ENCODE results near the gene HUS1.
A peak's percentile ranks its signal among the peaks of the same experiment; 100 is the strongest.

The HUS1 gene

DNA sequence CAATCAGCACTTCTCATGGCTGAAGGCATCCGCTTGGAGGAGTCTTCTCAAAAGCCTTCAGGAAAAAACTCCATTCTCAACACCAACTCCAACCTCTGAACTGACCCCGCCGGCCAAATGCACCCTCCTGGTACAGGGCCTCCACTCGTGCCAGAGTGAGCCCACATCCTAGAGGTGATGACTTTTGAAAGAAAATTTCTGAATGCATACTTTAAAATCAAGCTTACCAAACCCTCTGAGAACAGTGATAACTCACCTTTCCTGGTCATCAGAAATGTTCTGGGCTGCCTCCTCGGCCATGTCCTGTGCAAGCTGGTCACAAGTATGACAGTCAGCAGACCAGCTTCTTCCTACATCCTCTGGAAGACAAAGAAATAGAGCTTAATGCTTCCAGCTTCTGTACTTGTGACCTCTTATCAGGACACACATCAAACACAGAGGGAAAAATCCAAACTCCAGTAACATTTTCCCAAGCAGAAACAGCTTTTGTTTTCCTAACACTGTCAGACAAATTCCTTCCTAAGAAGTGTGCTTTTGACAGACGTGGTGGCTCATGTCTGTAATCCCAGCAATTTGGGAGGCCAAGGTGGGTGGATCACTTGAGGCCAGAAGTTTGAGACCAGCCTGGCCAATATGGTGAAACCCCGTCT, 31.1 kb downstream of the HUS1 start, which contains the start of gene PKD1L1:
PKD1L1 (minus strand) TSS at position 326 of the 650 bp plus-strand sequence; CDS start at position 300, 26 bp downstream.
- Histone ChIP-seq H3K79me2 (ENCODE audit: insufficient read depth, low read depth) (no peaks in the 10 kb centered on the region), H3K4me1 (ENCODE audit: low read depth, poor library complexity, severe bottlenecking) (peaks cover 9% of the 10 kb centered on the region), H3K4me3 (IDR thresholded peaks at IDR 0.05; ENCODE audit: insufficient read depth, low read depth, low read length) (no peak within 1 kb of the TSS), H3K4me2 (no peak within 1 kb of the TSS), H3K36me3 (ENCODE audit: insufficient read depth) (no peaks in the 10 kb centered on the region), H4K20me1 (ENCODE audit: insufficient read depth) (no peaks in the 10 kb centered on the region), H3K27me3 (ENCODE audit: insufficient read depth, low read depth) (no peaks in the 10 kb centered on the region), H3K27ac (no peak within 1 kb of the TSS), H3K9ac (no peak within 1 kb of the TSS), H2AFZ (ENCODE audit: low read depth) (no peak within 1 kb of the TSS)
- TF ChIP-seq, protein P1, sequence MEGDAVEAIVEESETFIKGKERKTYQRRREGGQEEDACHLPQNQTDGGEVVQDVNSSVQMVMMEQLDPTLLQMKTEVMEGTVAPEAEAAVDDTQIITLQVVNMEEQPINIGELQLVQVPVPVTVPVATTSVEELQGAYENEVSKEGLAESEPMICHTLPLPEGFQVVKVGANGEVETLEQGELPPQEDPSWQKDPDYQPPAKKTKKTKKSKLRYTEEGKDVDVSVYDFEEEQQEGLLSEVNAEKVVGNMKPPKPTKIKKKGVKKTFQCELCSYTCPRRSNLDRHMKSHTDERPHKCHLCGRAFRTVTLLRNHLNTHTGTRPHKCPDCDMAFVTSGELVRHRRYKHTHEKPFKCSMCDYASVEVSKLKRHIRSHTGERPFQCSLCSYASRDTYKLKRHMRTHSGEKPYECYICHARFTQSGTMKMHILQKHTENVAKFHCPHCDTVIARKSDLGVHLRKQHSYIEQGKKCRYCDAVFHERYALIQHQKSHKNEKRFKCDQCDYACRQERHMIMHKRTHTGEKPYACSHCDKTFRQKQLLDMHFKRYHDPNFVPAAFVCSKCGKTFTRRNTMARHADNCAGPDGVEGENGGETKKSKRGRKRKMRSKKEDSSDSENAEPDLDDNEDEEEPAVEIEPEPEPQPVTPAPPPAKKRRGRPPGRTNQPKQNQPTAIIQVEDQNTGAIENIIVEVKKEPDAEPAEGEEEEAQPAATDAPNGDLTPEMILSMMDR (conservative IDR thresholded peaks at IDR 0.05; ENCODE audit: low read depth, low read length) = no peak

DNA sequence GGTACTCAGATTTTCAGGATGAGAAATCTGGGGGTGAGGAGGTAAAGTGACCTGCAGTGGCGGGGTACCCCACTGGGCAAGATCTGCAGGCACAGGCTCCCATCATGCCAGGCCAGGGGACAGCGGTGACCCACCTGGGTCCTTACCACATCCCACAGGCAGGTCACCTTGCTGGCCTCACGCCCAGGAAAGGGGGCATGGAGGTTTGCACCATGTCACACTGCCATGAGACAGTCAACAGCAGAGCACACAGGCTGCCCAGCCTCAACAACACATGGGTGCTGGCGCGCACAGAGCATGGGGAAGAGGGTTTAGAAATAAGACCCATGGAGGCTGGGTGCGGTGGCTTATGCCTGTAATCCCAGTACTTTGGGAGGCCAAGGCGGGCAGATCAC, 32.1 kb downstream of the HUS1 start:
- Histone ChIP-seq H3K36me3 (ENCODE audit: insufficient read depth) (no peaks in the 10 kb centered on the region), H2AFZ (ENCODE audit: low read depth) (no peak overlapping the region), H3K27me3 (ENCODE audit: insufficient read depth, low read depth) (no peaks in the 10 kb centered on the region), H3K9ac (no peak overlapping the region), H4K20me1 (ENCODE audit: insufficient read depth) (no peaks in the 10 kb centered on the region), H3K4me3 (IDR thresholded peaks at IDR 0.05; ENCODE audit: insufficient read depth, low read depth, low read length) (no peak overlapping the region), H3K4me1 (ENCODE audit: low read depth, poor library complexity, severe bottlenecking) (peaks cover 9% of the 10 kb centered on the region), H3K79me2 (ENCODE audit: insufficient read depth, low read depth) (no peaks in the 10 kb centered on the region), H3K27ac (no peak overlapping the region), H3K4me2 (no peak overlapping the region)
- TF ChIP-seq, protein P1 (conservative IDR thresholded peaks at IDR 0.05; ENCODE audit: low read depth, low read length) = no peak

DNA sequence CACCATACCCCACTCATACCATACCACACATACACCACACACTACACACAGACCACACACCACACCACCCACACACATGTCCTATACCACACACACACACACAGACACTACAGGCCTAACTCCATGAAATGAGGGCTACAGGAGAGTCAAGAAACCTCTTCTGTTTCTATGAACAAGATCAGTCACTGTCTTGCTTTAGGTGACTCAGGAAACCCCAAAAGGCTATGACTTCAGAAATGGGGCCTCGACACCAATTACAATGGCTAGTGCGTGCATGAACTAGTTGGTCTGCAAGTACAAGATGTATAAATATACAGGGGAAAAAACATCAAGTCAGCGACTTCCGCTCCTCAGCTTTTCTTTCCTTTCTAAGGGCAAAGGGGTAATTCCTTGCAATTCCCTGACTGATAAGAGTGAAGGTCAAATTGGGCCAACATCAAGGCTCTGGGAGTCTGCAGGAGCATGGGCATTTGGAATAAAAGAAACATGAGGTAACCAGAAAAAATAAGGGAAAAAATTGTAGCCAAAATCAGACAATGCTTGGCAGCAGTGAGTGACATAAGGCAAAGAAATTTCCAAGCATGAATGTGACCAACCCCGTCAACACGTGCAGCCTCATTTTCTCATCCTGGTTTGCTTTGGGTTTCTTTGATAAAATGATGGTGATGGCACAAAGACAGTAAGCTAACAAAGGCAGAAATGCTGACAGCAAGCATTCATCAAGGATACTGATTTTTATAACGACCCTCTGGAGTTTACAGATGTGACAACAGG, 32.6 kb downstream of the HUS1 start:
- H3K27me3 ChIP-seq (ENCODE audit: insufficient read depth, low read depth) = no peaks in the 10 kb centered on the region
- no peaks in the 10 kb centered on the region for H4K20me1 ChIP-seq (ENCODE audit: insufficient read depth)
- no peaks in the 10 kb centered on the region for H3K36me3 ChIP-seq (ENCODE audit: insufficient read depth)
- no peak overlapping the region for H3K9ac ChIP-seq
- H3K27ac ChIP-seq = no peak overlapping the region
- no peak overlapping the region for H2AFZ ChIP-seq (ENCODE audit: low read depth)
- H3K4me3 ChIP-seq (IDR thresholded peaks at IDR 0.05; ENCODE audit: insufficient read depth, low read depth, low read length) = no peak overlapping the region
- H3K79me2 ChIP-seq (ENCODE audit: insufficient read depth, low read depth) = no peaks in the 10 kb centered on the region
- H3K4me2 ChIP-seq = no peak overlapping the region
- TF ChIP-seq, protein P1 (conservative IDR thresholded peaks at IDR 0.05; ENCODE audit: low read depth, low read length) = no peak
- peaks cover 8% of the 10 kb centered on the region for H3K4me1 ChIP-seq (ENCODE audit: low read depth, poor library complexity, severe bottlenecking)

DNA sequence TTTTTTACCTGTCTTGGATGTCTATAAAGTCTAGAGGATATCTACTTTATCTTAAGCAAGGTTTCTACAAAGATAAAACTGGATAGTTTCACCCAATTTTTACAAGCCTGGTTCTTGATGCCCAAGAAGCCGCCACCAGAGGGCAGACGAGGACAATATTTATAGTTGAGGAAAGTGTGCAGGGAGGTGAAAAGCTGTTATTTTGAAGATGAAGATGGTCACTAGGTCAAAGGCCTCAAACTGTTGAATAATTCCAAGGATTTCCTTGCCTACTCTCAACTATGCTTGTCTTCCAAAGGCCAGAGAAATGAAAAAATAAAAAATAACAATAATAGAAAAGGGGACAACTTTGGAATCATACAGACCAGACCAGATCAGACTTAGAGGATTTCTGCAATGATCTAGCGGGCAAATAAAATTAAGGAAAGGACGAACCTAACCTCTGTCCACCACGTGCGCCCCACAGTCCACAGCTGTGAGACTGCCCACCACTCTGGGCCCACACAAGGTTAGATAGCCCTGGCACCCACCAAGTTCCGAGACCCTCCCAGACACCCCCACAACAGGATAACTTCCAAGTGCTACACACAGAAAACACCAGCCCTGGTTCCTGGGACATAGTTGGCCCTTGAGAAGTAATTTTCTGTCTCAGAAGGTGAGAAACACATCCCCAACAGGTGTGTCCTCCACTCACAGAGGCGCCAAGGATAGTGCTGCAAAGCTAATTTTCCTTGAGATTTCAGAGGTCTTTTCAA, 34.0 kb downstream of the HUS1 start:
- TF ChIP-seq, protein P1 (conservative IDR thresholded peaks at IDR 0.05; ENCODE audit: low read depth, low read length) = peak; percentile 94
- H3K4me2 ChIP-seq = no peak overlapping the region
- no peak overlapping the region for H3K4me3 ChIP-seq (IDR thresholded peaks at IDR 0.05; ENCODE audit: insufficient read depth, low read depth, low read length)
- no peak overlapping the region for H3K27ac ChIP-seq
- no peaks in the 10 kb centered on the region for H3K4me1 ChIP-seq (ENCODE audit: low read depth, poor library complexity, severe bottlenecking)
- no peaks in the 10 kb centered on the region for H3K36me3 ChIP-seq (ENCODE audit: insufficient read depth)
- no peaks in the 10 kb centered on the region for H4K20me1 ChIP-seq (ENCODE audit: insufficient read depth)
- H3K79me2 ChIP-seq (ENCODE audit: insufficient read depth, low read depth) = no peaks in the 10 kb centered on the region
- no peak overlapping the region for H2AFZ ChIP-seq (ENCODE audit: low read depth)
- H3K9ac ChIP-seq = no peak overlapping the region
- H3K27me3 ChIP-seq (ENCODE audit: insufficient read depth, low read depth) = no peaks in the 10 kb centered on the region

All from KMS-11 (cell line).